NCI-H510A treated with DMSO at 0.1 percent for 48 hours (cell line): Measurements from ENCODE around the gene CEP83.
"Not testable (repeated sequence)": the region's sequence is repeated elsewhere in the genome, so short reads cannot be mapped to it uniquely, and the experiment has no call there.

Experiments
- DNase-seq: peaks from one replicate; lab custom pipeline; 2025; lab: John Stamatoyannopoulos, UW

Gene CEP83, protein sequence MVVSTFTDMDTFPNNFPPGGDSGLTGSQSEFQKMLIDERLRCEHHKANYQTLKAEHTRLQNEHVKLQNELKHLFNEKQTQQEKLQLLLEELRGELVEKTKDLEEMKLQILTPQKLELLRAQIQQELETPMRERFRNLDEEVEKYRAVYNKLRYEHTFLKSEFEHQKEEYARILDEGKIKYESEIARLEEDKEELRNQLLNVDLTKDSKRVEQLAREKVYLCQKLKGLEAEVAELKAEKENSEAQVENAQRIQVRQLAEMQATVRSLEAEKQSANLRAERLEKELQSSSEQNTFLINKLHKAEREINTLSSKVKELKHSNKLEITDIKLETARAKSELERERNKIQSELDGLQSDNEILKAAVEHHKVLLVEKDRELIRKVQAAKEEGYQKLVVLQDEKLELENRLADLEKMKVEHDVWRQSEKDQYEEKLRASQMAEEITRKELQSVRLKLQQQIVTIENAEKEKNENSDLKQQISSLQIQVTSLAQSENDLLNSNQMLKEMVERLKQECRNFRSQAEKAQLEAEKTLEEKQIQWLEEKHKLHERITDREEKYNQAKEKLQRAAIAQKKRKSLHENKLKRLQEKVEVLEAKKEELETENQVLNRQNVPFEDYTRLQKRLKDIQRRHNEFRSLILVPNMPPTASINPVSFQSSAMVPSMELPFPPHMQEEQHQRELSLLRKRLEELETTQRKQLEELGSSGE

DNA sequence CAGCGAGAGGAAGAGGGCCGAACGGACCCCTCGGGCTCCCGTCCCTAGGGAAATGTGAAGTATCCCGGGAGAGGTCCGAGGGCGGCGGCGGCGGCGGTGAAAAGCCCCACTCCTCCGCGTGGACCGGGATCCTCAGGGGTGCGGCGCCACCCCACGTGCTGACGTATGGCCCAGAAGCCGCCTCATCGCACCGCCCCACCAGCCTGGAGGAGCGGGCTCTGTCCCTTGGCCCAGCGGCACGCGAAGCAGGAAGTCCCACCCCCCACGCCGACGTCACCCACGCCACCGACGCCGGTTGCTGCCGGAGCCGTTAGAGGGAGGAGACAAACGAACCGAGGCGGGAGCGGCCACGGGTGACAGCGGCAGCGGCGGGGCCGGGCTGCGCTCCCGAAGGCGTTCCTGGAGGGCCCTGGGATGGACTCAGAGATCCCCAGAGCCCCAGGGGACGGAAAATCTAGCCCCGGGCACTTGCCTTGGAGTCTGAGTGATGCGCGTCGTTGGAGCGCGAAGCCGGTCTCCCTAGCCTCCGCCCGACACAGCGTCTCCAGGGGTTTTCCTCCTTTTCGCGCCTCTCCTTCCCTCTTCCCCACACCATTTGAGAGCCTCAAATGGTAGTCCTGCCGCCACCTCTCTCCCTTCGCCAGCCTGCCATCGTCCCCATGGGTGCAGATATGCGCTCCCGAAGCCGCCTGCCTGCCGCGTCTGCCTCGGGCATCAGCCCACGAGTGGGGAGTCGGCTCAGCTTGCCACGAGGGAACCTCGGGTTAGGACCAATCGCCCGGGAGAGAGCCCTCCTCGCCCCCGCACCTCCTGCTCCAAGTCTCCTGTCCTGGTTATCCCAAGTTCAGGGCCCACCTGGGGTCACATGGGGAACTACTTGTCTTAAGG lies at the start of gene CEP83:
TSS of gene CEP83 (minus strand) at position 140 of the 888 bp plus-strand sequence. CDS start 47,377 bp downstream, outside the sequence.
- peak; percentile 64 for DNase-seq

DNA sequence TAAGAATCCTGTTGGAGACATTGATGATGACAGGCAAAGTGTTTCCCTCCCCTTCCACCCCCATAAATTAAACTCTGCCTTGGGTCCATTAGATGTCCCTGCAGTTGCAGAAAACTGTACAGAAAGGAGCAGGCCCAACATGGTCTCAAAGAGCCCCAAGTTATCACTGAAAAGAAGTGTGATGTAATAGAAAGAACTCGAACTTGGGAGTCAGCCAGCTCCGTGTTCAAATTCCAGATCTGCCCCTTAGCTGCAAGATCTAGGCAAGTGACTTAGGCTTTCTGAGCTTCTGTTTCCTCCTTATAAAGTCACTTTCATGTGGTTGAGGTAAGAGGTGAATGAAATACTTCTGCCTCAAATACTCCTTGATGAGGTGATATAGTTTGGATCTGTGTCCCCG lies 49.6 kb upstream of the CEP83 start:
- no peak for DNase-seq

DNA sequence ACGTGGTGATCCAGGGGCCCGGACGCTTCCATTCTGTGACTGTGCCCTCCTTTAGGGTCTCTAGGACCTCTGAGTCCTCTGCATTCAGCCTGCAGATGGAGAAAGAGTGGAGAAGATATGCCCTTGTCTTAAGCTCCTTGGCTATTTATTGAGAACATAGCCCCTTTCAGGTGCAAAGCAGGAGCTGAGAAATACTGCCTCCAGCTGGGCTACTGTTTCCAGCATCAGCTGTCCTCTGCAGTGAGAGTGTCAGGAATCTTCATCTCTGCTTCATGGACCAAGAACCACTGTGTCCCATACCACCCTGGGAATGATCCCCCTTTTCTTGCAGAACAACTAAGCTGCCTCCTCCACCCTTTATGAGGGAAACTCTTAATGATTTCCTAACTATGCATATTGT lies 47.8 kb upstream of the CEP83 start:
- no peak for DNase-seq

DNA sequence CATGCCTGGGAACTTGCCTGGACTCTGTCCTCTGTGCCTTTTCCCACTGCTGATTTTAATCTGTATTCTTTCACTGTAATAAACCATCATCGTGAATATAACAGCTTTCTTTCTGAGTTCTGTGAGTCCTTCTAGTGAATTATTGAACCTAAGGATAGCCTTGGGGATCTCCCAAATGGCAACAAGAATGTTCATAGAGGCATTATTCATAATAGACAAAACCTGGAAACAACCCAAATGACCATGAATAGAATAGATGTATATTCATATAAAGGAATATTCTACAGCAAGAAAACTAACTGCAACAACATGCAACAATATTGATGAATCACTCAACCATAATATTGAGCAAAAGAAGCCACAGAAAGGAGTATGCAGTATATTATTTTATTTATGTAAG lies 44.7 kb upstream of the CEP83 start:
- no peak for DNase-seq

DNA sequence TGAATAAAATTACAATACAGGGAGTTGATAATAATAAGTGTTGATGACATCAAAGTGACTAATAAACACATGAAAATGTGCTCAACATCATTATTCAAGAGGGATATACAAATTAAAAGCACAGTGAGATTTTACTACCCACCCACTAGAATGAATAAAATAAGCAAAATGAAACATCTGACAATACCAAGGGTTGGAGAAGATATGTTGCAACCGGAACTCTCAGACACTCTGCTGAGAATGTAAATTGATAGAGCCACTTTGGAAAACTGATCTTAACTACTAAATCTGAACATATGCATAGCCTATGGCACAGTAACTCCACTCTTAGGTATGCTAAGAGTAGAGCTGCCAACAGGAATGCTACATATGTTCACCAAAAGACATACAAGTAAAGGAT lies 44.0 kb upstream of the CEP83 start:
- DNase-seq: no peak

DNA sequence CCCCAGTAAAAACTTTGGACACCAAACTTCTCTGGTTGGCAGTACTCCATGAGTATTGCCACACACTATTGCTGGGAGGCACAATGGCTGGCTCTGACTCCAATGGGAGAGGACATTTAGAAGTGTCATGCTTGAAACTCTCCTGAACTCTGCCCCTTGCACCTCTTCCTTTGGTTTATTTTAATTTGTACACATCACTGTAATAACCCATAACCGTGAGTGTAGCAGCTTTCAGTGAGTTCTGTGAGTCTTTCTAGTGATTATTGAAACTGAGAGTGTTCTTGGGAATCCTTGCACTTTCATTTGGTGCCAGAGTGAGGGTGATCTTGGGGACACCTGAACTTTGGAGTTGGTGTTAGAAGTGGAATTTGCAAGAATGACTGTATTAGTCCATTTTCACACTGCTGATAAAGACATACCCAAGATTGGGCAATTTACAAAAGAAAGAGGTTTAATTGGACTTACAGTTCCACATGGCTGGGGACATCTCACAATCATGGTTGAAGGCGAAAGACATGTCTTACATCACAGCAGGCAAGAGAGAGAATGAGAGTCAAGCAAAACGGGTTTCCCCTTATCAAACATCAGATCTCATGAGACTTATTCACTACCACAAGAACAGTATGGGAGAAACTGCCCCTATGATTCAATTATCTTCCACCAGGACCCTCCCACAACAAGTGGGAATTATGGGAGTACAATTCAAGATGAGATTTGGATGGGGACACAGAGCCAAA lies 41.3 kb upstream of the CEP83 start:
- no peak for DNase-seq

DNA sequence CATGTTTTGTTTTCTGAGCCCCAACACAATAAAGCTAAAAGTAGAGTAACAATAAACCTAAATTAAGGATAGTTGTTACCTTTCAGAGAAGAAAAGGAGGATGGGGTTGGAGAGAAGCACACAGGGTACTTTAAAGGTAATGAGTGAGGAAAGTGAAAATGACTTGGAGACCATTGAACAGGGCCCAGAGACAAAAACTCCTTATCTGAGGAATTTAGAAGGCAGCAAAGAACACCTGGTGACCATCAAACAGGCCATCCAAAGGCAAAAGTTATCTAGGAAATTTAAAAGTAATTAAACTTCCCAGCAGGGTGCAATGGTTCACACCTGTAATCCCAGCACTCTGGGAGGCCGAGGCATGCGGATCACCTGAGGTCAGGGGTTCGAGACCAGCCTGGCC lies 39.0 kb upstream of the CEP83 start:
- DNase-seq: no peak

DNA sequence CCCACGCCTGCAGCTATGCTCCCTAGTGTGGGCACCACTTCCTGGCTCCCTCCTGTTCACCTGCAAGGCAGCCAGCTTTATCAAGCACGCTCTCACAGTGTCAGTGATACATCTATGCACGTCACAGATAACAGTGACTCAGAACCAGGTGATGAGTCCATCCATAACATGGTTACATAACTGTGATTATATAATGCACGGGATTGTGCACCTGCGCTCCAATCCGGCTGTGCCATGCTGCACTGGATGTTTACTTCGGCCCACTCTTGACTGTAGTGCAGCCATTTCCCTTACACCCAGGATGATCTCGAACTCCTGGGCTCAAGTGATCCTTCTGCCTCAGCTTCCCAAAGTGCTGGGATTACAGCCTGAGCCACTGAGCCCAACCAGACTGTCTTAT lies 38.4 kb upstream of the CEP83 start:
- DNase-seq: no peak

DNA sequence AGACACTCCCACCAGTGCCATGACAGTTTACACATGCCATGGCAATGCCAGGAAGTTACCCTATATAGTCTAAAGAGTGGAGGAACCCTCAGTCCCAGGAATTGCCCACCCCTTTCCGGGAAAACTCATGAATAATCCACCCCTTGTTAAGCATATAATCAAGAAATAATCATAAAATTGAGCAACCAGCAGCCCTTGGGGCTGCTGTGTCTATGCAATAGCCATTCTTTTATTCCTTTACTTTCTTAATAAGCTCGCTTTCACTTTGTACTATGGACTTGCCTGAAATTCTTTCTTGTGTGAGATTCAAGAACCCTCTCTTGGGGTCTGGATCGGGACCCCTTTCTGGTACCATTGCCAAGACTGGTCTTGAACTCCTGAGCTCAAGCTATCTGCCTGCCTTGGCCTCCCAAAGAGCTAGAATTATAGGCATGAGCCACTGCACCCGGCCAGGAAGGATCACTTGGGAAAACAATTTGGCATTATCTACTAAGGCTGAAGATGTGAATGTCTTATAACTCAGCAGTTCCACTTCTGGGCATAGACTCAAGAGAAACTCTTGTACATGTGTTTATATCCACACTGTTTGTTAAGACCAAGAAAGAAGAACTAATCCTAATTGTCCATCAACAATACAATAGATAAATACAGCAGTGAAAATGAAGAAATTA lies 35.9 kb upstream of the CEP83 start:
- no peak for DNase-seq

DNA sequence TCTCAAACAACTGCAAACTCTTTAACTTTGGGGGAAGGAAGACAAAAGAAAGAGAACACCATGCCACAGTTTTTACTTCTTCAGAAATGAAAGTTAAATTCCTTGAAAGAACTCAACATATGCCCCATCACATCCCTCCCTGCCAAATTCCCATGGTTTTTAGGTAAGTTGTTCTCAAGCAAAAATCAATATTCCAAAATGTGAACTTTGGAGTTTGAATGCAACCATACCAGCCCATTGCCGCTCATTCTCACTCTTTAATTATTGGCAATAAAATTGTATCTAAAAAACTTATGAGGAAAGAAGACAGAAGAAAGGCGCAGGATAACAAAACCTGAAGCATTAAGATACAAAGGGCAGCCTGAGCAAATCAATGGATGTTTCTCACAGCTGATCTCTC lies 31.8 kb upstream of the CEP83 start:
- DNase-seq: no peak

DNA sequence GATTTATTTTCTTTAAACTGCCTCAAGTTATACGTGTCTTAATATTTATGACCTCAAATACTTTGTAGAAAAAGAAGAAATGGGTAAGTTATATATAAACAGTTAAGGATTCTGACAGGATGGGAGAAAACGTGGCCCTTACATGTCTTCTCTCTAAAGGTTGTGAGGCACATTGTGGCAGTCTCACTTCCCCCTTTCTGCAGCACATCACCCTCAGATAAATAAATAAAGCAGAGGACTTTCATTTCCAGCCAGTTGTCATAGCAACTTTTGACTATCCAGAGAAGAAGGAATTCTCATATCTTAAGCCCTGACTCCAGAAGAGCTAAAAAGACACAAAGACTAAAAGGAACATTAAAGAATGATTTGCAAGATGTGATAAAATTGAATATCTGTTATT lies 28.8 kb upstream of the CEP83 start:
- DNase-seq: no peak

DNA sequence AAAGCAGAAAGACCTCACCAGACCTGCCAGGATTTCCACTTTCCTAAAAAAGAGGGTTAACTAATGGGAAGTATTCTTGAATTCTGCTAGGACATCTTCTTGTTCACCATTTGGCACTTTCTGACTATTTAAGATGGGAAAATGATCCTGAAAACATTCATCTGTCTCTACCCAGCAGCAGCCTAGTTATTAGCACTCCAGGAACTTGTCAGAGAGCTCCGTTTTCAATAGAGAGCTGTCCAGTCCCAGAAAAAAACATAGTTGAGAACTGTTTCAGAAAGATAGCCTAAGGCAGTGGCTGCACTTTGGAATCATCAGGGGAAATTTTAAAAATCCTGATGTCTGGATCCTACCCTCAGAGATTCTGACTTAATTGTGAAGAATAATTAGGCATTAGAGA lies 22.1 kb upstream of the CEP83 start:
- no peak for DNase-seq

DNA sequence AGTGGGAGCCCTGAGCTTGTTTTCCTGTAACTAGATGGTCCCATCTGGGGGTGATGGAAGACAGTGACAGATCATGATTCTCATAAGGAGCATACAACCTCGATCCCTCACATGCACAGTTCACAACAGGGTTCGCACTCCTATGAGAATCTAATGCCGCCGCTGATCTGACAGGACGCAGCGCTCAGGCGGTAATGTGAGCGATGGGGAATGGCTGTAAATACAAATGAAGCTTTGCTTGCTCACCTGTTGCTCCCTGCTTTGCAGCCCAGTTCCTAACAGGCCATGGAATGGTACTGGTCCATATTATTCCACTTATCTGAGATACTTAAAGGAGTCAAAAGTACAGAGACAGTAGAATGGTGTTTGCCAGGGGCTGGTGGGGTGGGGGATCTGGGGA lies 9.9 kb upstream of the CEP83 start:
- no peak for DNase-seq

DNA sequence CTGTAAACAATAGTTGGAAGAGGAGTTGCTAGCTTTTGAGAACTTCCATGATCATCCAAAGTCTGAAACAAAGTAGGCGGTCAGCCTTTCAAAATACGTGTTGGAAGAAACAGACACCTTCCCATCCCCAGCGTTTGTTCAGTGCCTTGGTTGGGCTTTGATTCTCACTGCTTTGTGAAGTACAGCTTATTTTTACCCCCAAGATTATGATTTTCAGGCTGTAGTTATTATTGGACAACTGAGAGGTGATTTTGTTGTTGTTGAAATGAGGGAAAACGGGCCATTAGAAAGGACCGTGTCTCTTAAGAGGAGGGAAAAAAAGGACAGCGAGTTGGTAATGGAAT lies 921 bp upstream of the CEP83 start:
- DNase-seq: no peak

DNA sequence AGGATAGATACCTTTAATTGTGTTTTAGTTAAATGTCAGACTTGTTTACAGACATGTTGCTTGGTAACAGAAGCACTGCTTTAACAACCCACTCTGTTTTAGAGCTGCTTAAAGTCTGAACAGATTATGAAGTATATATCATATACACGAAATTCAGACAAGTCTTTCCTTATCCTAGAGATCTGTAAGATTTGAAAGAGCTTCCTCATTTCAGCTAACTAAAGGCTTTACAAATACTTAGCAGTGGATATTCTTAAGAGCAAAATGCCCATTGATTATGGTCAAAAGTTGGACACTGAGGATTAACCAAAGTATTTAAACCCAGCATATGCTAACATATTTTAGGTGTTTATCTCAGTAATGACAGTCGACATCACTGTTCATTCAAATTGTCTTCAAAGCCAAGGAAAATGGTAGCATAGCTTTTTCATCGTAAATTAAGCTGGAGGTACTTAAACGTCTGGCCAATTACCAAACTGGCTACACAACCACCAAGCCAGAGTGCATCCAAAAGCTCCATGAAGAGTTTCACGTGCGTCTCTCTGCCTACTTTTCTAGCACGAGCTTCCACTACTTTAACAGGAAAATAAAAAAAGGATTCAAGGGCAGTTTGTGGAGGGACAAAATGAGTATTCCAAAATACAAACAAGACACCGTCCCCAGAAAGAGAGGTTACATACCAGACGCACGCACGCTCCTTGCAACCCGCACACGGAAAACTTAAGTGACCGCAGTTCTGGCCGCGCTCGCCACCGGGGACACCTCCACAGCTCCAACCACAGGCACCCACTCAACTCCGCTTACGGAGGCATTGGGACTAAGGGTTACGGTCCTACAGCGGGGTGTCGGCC lies 565 bp downstream of the CEP83 start:
- DNase-seq: peak; percentile 46

DNA sequence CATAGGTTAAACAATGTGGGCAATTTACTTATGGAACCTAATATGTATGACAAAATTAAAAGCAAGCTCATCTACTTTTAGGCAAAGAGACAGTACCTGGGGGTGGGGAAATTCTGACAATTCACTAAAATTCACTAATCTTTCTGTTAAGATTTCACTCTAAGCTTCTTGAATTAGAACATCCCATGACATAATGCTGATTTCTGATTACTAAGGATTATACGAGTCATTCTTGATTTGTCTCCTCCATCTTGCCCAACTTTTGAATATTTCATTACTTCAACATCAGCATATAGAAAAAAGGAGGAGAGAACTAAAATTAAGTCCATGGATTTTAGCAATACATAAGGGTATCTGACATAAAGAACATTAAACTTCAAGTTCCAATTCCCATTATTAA lies 2.4 kb downstream of the CEP83 start:
- no peak for DNase-seq

DNA sequence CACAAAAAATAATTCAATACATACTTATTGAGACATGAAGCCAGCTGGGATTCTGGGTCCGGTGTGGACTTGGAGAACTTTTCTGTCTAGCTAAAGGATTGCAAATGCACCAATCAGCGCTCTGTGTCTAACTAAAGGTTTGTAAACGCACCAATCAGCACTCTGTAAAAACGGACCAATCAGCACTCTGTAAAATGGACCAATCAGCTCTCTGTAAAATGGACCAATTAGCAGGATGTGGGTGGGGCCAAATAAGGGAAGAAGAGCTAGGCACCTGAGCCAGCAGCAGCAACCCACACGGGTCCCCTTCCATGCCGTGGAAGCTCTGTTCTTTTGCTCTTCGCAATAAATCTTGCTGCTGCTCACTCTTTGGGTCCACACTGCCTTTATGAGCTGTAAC lies 5.3 kb downstream of the CEP83 start:
- DNase-seq: not testable (repeated sequence)

DNA sequence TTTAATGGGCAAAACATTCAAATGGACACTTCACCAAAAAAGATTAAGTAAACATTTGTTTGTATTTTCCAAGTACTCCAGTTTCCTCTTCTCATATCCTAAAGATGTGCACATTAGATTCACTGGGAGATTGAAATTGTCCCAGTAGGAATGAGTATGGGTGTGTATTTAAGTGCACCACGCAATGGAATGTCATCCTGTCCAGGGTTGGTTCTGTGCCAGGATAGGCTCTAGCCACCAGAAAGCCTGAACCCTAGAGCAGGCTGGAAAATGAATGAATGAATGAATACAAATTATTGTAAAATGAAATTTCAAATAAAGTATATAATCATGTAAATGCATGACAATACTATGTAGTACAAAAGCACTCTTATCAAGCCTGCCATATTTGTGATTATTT lies 14.0 kb downstream of the CEP83 start:
- DNase-seq: no peak

DNA sequence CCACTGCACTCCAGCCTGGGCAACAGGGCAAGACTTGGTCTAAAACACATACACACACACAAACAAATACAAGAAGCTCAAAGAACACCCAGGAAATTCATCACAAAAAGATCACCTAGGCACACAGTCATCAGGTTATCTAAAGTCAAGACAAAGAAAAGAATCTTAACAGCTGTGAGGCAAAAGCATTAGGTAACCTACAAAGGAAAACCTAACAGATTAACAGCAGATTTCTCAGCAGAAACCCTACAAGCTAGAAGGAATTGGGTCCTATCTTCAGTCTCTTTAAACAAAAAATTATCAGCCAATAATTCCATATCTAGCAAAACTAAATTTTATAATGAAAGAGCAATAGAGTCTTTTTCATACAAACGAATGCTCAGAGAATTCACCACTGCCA lies 22.4 kb downstream of the CEP83 start:
- no peak for DNase-seq

DNA sequence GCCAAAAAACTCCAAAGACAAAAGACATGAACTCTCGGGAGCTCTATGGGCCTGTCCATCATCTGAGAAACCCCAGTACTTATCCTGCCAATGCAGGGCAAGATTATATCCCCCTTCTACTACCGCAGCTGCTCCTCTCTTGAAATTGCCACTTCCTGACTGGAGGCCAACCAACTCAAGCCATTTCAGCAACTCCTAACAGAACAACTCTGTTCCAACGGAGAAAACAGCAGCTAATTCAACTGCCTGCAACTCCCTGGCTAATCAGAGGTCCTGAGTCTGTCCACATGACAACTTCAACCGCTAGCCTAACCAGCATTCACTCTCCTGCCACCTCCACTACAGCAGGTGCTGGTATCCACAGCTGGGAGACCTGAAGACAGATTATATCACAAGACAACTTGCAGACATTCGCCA lies 24.1 kb downstream of the CEP83 start:
- DNase-seq: no peak

DNA sequence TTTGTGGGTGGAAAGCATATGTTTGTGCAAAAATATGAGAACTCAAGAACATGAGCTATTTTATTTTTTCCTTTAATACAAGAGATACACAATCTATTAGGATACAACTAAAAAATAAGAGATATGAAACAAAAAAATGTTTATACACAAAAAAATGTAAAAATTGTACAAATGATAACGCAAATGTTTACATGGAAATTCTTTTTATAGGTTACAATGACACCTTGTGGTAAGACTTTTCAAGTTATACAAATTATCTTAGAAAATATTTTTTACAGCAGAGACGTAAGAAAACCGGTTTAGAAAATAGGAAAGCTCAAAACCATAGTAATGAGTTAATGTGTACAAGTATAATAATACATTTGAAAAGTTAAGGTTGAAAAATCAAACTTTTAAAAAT lies 25.5 kb downstream of the CEP83 start:
- DNase-seq: no peak
